ENCODE measurements around the gene TTYH2.

DNA sequence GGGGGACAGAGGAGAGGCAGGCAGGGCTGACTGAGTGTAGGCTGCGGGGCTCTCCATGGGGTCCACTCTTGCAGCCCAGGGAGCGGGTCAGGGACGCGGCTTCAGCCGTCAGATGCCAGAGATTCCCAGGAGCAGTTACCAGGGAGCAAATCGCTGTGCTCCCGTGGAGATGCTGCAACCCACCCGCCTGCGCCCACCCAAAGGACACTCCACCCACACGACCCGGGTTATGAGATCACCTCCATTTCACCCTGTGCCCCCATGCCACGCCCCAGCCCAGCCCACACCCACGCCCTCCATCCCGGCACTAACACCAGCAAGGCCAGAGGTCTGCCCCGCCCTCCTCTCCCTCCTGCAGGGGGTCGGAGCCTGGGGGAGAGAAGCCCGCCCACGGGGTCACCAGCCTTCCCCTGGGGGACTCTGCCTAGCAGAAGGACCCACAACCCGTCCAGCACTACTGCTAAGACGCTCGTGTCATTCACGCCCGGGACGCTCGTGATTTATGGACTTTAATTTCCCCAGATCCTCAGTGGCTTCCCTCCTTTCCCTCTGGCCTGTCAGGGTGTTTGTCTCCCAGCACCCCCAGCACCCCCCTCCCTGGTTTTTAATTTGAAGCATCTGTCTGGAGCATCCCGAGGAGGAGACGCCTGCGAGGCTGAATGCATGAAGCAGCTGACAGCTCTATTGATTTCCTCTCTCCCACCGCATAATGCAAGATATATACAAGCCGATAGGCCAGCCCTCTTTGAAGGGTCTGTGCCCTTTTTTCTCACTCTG is 16.6 kb upstream of the TTYH2 start:
- TF ChIP-seq CTCF (conservative IDR thresholded peaks at IDR 0.05) = no peak
- no peak for TF ChIP-seq EZH2 (IDR thresholded peaks at IDR 0.05; ENCODE audit: low read depth)
